WTC11 (cell line): Measurements from ENCODE around the gene TSHZ3. TPM values are rescaled to one million over a fixed set of nuclear protein-coding genes. Genes with fewer than 3 reads are reported as not detected.

ENCODE experiments used
- ATAC-seq: fragments of 200-7000 bp; cut with Tn5 transposase; 2 replicates; pipeline ENCODE4 v1.10.0; 2021; ENCODE audit warnings: mild to moderate bottlenecking, moderate library complexity
- CTCF ChIA-PET: fragments of 300-600 bp; sonication (Branson Sonifier 250); formaldehyde crosslinking; loops from one replicate; lab custom pipeline; 2021; ENCODE audit warnings: antibody characterized with exemption; lab: Charles Lee
- POLR2A ChIA-PET: fragments of 350-600 bp; sonication (Branson Sonifier 250); formaldehyde crosslinking; loops from one replicate; lab custom pipeline; 2021; ENCODE audit warnings: antibody characterized with exemption; lab: Charles Lee
- DNase-seq: peaks from one replicate; pipeline ENCODE4 v3.0.0; 2021; ENCODE audit warnings: low spot score
- H3K27ac Mint-ChIP-seq: 2 replicates; pipeline ENCODE4 v1.8.0; 2021; ENCODE audit warnings: mixed read lengths
- H3K27me3 Mint-ChIP-seq: 2 replicates; pipeline ENCODE4 v1.8.0; 2021; ENCODE audit warnings: low read depth, mild to moderate bottlenecking, moderate library complexity, mixed read lengths
- H3K36me3 Mint-ChIP-seq: 2 replicates; pipeline ENCODE4 v1.8.0; 2021; ENCODE audit warnings: mixed read lengths
- H3K4me1 Mint-ChIP-seq: 2 replicates; pipeline ENCODE4 v1.8.0; 2022; ENCODE audit warnings: mixed read lengths
- H3K4me3 Mint-ChIP-seq: 2 replicates; pipeline ENCODE4 v1.8.0; 2021; ENCODE audit warnings: mild to moderate bottlenecking, moderate library complexity, mixed read lengths
- H3K9me3 Mint-ChIP-seq: 2 replicates; pipeline ENCODE4 v1.8.0; 2021; ENCODE audit warnings: mixed read lengths
- AFF4 ChIP-seq: sonication (generic); formaldehyde crosslinking; IDR thresholded peaks from 2 replicates; pipeline ENCODE4 v1.8.1; 2023; ENCODE audit warnings: mild to moderate bottlenecking, missing genetic modification reagents, borderline replicate concordance
- ATF6 ChIP-seq: sonication (generic); formaldehyde crosslinking; IDR thresholded peaks from 2 replicates; pipeline ENCODE4 v1.8.1; 2023; ENCODE audit warnings: mild to moderate bottlenecking, missing genetic modification reagents
- ESRRA ChIP-seq: sonication (generic); formaldehyde crosslinking; IDR thresholded peaks from 2 replicates; pipeline ENCODE4 v1.8.1; 2022; ENCODE audit warnings: mild to moderate bottlenecking, missing genetic modification reagents, borderline replicate concordance
- ETV6 ChIP-seq: sonication (generic); formaldehyde crosslinking; IDR thresholded peaks from 2 replicates; pipeline ENCODE4 v1.8.1; 2022; ENCODE audit warnings: mild to moderate bottlenecking, missing genetic modification reagents
- JAZF1 ChIP-seq: fragments of 250-450 bp; sonication (Bioruptor Pico); IDR thresholded peaks from 2 replicates; pipeline ENCODE4 v1.9.0; 2021; ENCODE audit warnings: moderate library complexity, mild to moderate bottlenecking, inconsistent platforms
- JUN ChIP-seq: sonication (generic); formaldehyde crosslinking; IDR thresholded peaks from 2 replicates; pipeline ENCODE4 v1.8.0; 2023; ENCODE audit warnings: mild to moderate bottlenecking, missing genetic modification reagents
- KAT7 ChIP-seq: sonication (generic); formaldehyde crosslinking; IDR thresholded peaks from 2 replicates; pipeline ENCODE4 v1.8.1; 2023; ENCODE audit warnings: missing genetic modification reagents, mild to moderate bottlenecking, borderline replicate concordance
- MLX ChIP-seq: sonication (generic); formaldehyde crosslinking; IDR thresholded peaks from 2 replicates; pipeline ENCODE4 v1.8.1; 2023; ENCODE audit warnings: mild to moderate bottlenecking, missing genetic modification reagents, moderate library complexity
- NR2C2 ChIP-seq: sonication (generic); formaldehyde crosslinking; IDR thresholded peaks from 2 replicates; pipeline ENCODE4 v1.8.0; 2022; ENCODE audit warnings: mild to moderate bottlenecking, missing genetic modification reagents
- NR3C1 ChIP-seq: sonication (generic); formaldehyde crosslinking; conservative IDR thresholded peaks from 2 replicates; pipeline ENCODE4 v1.8.1; 2023; ENCODE audit warnings: low read depth, mild to moderate bottlenecking, missing genetic modification reagents
- PRDM15 ChIP-seq: sonication (generic); formaldehyde crosslinking; IDR thresholded peaks from 2 replicates; pipeline ENCODE4 v1.8.0; 2022; ENCODE audit warnings: missing genetic modification reagents
- PRRX2 ChIP-seq: fragments of 250-450 bp; sonication (Bioruptor Pico); IDR thresholded peaks from 2 replicates; pipeline ENCODE4 v1.8.0; 2021; ENCODE audit warnings: mild to moderate bottlenecking
- SOX15 ChIP-seq: fragments of 250-450 bp; sonication (Bioruptor Pico); IDR thresholded peaks from 2 replicates; pipeline ENCODE4 v1.9.0; 2021; ENCODE audit warnings: mild to moderate bottlenecking
- TEAD1 ChIP-seq: sonication (generic); formaldehyde crosslinking; IDR thresholded peaks from 2 replicates; pipeline ENCODE4 v1.8.0; 2022; ENCODE audit warnings: mild to moderate bottlenecking, missing genetic modification reagents
- USF1 ChIP-seq: sonication (generic); formaldehyde crosslinking; IDR thresholded peaks from 2 replicates; pipeline ENCODE4 v1.8.0; 2022; ENCODE audit warnings: mild to moderate bottlenecking, missing genetic modification reagents
- ZNF121 ChIP-seq: sonication (generic); formaldehyde crosslinking; IDR thresholded peaks from 2 replicates; pipeline ENCODE4 v1.8.0; 2023; ENCODE audit warnings: missing genetic modification reagents
- ZNF263 ChIP-seq: sonication (generic); formaldehyde crosslinking; IDR thresholded peaks from 2 replicates; pipeline ENCODE4 v1.8.1; 2022; ENCODE audit warnings: low read depth, mild to moderate bottlenecking, moderate library complexity, missing genetic modification reagents
- ZNF512 ChIP-seq: sonication (generic); formaldehyde crosslinking; IDR thresholded peaks from 2 replicates; pipeline ENCODE4 v1.8.1; 2022; ENCODE audit warnings: missing genetic modification reagents, borderline replicate concordance
- total RNA-seq: library from RNA; stranded (reverse); gene quantifications from 3 replicates; pipeline ENCODE4 v1.2.3, GENCODE V29; 2021

The TSHZ3 gene
- total RNA-seq, 1 experiment from 2014 or later = 21.4 TPM

GRCh38 chr19:31344403-31344802, 4.8 kb downstream of the TSHZ3 start:
- Mint-ChIP-seq H3K4me1 (peaks cover 84% of the 10 kb centered on the region), H3K4me3 (no peak overlapping the region; the same call in 1 of the 2 replicates), H3K27me3 (peaks cover 12% of the 10 kb centered on the region), H3K9me3 (no peaks in the 10 kb centered on the region), H3K36me3 (0 out of 2 replicates have a peak, but pooled peaks cover 3% of the 10 kb centered on the region), H3K27ac (peak overlapping the region; percentile 60; the same call in 1 of the 2 replicates)
- ChIA-PET CTCF (interaction anchor here (1.4 kb wide), 1 partner anchor 27 kb away, joined by 4 read pairs; no protein-coding TSS in a partner anchor), POLR2A (interaction anchor here (1.7 kb wide), 1 partner anchor 11 kb away, joined by 5 read pairs; no protein-coding TSS in a partner anchor)
- ATAC-seq (peak; percentile 17), DNase-seq (no peak)
- TF ChIP-seq ETV6 (no peak), JAZF1 (no peak), PRDM15 (CRISPR knock-in tag) (no peak), MLX (no peak), ZNF263 (CRISPR knock-in tag) (no peak), KAT7 (CRISPR knock-in tag) (no peak), ESRRA (no peak)

GRCh38 chr19:31342926-31343325, 6.3 kb downstream of the TSHZ3 start:
- ATAC-seq = no peak
- CTCF ChIA-PET = no interaction called here
- POLR2A ChIA-PET = no interaction called here
- DNase-seq = no peak
- TF ChIP-seq USF1 (CRISPR knock-in tag) (no peak), TEAD1 (CRISPR knock-in tag) (no peak), JUN (CRISPR knock-in tag) (no peak), PRRX2 (CRISPR knock-in tag) (no peak), ATF6 (CRISPR knock-in tag) (no peak), NR3C1 (CRISPR knock-in tag) (no peak), AFF4 (CRISPR knock-in tag) (no peak), NR2C2 (no peak), ZNF512 (CRISPR knock-in tag) (no peak), SOX15 (CRISPR knock-in tag) (no peak), JAZF1 (no peak), ZNF121 (no peak)
- Mint-ChIP-seq H3K4me3 (no peak overlapping the region), H3K27me3 (peaks cover 7% of the 10 kb centered on the region), H3K36me3 (0 out of 2 replicates have a peak, but pooled peaks cover 4% of the 10 kb centered on the region), H3K9me3 (no peaks in the 10 kb centered on the region), H3K4me1 (peaks cover 93% of the 10 kb centered on the region), H3K27ac (peak overlapping the region; percentile 32; the same call in 1 of the 2 replicates)
